Measurements from ENCODE around the gene FBXO5.

The FBXO5 gene

DNA sequence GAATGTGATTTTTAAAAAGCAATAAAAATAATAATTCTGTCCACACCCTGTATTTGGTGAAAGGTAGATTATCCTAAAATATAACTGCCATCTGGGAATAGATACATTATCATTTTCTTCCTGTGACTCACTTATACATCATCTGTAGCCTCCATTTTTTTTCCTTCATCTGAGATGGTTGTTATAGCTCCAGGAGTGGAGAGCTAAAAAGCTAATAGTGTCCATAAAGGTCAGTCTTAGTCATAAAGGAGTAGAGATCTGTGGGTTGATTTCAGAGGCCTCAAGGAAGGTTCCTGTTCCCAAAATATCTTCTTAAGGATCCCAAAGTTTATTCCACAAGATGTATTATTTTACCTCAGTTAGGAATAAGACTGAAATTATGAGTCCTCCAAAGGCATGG, 41.1 kb downstream of the FBXO5 start:
- Histone ChIP-seq H3K36me3 (no peaks in the 10 kb centered on the region), H3K9me3 (no peaks in the 10 kb centered on the region), H3K27me3 (peaks cover 0 to 6% of the 10 kb centered on the region in 2 donors), H3K4me1 (no peaks in the 10 kb centered on the region), H3K27ac (no peak overlapping the region), H3K4me3 (no peak overlapping the region)
- intact Hi-C loops (cut with DNase I; ENCODE audit: low total_unique reads), result no loop called here
- TF ChIP-seq, protein P1, sequence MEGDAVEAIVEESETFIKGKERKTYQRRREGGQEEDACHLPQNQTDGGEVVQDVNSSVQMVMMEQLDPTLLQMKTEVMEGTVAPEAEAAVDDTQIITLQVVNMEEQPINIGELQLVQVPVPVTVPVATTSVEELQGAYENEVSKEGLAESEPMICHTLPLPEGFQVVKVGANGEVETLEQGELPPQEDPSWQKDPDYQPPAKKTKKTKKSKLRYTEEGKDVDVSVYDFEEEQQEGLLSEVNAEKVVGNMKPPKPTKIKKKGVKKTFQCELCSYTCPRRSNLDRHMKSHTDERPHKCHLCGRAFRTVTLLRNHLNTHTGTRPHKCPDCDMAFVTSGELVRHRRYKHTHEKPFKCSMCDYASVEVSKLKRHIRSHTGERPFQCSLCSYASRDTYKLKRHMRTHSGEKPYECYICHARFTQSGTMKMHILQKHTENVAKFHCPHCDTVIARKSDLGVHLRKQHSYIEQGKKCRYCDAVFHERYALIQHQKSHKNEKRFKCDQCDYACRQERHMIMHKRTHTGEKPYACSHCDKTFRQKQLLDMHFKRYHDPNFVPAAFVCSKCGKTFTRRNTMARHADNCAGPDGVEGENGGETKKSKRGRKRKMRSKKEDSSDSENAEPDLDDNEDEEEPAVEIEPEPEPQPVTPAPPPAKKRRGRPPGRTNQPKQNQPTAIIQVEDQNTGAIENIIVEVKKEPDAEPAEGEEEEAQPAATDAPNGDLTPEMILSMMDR (IDR thresholded peaks at IDR 0.05), result no peak
- DNase-seq, result no peak

GRCh38 chr6:152932865-152933264, 50.0 kb downstream of the FBXO5 start:
- intact Hi-C loops (cut with DNase I; ENCODE audit: low total_unique reads), result no loop called here
- Histone ChIP-seq H3K9me3 (no peaks in the 10 kb centered on the region), H3K27ac (no peak overlapping the region), H3K4me1 (no peaks in the 10 kb centered on the region), H3K36me3 (no peaks in the 10 kb centered on the region), H3K4me3 (no peak overlapping the region), H3K27me3 (peaks cover 0 to 6% of the 10 kb centered on the region in 2 donors)
- TF ChIP-seq, protein P1 (IDR thresholded peaks at IDR 0.05), result no peak
- no peak for DNase-seq

DNA sequence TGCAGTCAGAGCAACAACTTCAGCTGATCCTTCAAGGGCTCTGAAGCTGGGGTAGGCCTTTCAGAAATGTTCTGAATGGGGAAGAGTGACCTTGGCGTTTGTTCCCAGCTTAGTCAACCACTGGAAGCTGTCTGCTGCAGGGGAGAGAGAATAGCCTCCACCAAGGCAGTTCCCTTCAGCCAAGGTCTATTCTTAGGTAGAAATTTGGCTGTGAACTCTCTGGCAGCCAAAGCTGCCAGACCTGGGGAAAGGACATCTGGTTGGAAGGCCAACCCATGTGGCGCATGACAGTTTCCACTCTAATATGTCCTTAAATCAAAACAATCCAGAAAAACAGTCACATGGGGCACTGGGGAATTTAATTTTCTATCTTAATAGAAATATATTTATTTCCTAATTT, 60.1 kb downstream of the FBXO5 start:
- TF ChIP-seq, protein P1 (IDR thresholded peaks at IDR 0.05), result no peak
- H3K27me3 ChIP-seq, result no peaks in the 10 kb centered on the region
- intact Hi-C loops (cut with DNase I; ENCODE audit: low total_unique reads), result no loop called here
- no peaks in the 10 kb centered on the region for H3K36me3 ChIP-seq
- no peaks in the 10 kb centered on the region for H3K9me3 ChIP-seq
- no peak overlapping the region for H3K27ac ChIP-seq
- no peak for DNase-seq
- no peak overlapping the region for H3K4me3 ChIP-seq
- H3K4me1 ChIP-seq, result no peaks in the 10 kb centered on the region

All from tibial artery (tissue), 4 donors.